ENCODE data around the gene DGKI.

DGKI gene

DNA sequence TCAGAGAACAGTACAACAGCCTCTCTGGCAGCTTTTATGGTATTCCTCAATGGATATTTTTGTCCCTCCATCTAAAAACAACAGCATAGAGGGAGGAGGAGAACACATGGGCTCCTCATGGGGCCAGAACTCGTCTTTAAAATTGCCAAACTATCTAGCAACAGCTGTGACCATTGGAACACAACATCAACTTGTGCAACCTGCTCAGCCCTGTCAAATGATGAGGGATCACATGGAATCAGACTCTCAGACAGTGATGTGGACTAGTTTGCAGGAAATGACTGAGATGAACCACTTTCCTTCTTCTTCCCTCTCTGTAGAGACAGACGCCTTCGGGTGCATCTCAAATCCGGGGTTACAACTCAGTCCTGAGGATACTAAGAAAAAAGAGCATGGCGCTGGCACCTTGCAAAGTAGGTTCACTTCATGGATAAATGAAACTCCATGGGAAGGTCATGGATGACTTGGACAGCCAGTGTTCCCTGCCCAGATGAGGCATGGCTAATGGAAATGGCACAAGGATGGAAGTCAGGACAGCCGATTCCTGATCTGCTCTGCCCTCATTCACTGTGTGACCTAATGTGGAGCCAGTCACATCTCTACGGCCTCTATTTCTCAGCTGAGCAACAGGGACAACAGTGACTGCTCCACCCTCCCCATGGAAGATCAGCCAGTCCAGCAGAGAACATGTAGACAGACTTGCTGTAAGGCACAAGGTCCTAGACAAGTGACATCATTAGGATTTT is 24.6 kb upstream of the DGKI start:
- no peak for DNase-seq

DNA sequence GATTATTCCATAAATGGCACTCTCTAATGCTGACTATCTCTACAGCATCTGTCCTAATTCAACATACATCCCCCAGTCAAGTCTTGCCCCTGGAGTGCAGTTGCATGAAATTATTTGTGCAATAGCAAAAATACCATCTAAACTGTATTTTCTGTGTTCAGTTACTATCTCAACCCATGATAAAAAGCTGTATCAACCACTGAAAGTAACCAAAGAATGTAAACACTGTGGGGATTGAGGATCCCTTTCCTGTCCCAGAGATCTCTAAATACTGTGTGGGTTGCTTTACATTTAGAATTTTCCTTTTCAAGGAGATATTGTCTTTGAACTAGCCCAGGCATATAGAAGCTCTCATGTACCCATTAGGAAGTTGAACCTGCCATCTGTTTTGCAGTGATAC is 23.9 kb upstream of the DGKI start:
- no peak for DNase-seq

DNA sequence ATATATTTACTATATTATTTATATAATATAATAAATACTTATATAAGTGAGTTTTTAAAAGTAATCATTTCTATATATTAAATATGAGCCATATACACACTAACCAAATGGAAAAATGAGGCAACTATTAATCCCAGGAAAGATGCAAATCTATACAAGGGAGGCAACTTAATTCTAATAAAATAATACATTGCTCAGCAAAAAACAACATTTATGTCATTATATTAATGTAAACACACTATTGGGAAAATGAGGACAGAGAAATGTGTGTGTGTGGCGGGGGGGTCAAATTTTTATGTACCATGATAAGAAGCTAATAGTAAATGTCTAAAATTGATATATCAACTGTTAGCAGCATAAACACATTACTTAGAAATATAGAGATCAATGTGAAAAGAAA is 23.3 kb upstream of the DGKI start:
- DNase-seq = no peak

DNA sequence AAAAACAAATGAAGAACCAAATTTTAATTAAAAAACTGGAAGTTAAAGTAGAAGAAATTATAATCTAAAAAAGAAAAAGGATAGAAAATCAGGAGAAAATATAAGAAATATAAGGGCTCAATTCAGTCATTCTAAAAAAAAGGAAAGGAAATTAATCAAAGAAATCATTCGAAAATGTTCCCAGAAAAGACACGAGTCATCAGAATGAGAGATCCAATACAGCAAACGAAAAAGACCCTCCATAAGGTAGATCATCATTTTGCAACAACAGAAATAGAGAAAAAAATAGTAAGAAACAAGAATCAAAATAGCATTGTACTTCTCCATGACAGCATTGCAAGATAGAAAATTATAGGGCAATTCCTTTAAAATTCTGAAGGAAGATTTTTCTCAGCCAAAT is 22.5 kb upstream of the DGKI start:
- no peak for DNase-seq

DNA sequence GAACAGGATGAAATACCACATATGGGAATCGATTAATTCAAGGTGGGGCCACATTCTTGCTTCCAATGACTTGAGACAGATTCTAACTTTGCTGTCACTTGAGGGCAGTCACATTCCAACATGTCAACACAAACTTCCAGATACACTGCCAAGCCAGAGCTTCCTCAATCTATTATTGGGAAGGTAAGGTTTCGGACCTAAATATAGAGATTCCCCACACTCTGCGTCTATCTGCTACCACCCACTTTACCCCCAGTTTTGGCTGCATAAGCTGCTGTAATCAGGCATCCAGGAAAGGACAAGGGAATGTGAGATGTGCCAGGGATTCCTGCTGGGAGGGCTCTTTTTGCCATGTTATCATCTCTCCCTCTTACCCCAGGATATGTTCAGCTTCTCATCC is 20.5 kb upstream of the DGKI start:
- no peak for DNase-seq

DNA sequence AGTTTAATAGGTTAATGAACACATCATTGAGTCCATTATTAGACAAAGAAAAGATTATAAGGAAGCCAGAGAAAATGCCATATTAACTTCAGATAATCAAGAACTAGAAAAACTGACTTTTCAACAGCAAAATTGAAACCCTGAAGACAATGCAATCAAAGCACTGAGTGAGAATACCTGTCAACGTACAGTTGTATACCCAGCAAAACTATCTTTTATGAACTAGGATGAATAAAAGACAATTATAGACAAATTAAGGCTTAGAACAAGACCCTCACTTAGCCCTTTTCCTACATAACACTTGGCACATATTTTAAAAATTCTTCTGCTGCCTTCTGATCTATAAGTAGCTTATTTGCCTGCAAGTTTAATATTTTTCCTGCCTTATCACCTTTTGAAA is 19.0 kb upstream of the DGKI start:
- no peak for DNase-seq

DNA sequence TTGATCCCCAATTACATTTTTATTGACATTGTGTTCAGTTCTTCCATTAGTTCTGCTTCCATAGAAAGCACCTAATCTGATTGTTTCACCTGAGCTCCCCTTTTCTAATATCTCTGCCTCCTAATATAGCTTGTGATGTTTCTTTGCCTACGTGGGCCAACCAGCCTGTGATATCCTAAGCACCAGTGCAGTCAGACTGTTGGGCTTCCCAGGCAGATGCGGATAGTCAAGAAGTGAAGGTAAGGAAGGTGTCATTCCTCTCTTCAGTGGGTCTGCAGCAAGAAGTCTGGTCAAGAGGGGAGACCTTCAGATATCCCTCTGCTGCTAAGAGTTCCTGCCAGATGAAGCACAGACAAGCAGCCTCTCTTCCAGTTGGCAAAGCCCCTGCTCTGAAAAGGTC is 16.2 kb upstream of the DGKI start:
- no peak for DNase-seq

DNA sequence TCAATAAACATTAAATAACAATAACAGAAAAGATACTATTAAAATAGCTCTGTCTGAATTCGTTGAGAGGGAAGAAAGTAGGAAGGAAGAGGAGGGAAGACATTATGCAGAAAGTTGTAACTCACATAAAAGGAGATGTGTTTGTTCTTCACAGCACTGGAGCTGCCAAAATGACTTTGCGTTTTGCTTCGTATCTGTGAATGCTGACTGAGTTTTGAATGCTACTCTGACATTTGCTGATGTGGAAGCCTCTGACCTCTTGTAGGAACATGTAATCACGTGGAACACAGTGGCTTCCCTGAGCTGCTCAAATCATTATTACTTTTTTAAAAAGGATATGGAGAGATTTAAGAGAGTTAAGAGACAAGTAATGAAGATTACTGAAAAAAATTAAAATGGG is 15.6 kb upstream of the DGKI start:
- peak; percentile 17 for DNase-seq

DNA sequence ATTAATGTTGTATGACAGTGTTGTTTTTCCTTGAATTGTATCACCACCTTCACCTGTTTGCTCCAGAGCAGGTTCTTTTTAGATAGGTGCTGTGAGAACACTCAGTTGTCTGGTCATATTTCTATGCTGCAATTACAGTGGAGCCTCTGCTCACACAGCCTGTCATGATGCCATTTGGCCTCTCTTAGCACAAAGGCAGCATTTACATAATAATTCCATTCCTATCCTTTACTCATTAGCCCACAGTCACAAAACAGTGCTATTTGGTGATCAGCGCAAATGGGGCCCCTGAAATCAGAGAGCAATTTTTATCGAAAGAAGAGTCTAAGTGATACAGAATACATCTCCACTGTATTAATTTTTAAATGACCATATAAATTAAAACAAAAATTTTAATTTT is 13.8 kb upstream of the DGKI start:
- no peak for DNase-seq

DNA sequence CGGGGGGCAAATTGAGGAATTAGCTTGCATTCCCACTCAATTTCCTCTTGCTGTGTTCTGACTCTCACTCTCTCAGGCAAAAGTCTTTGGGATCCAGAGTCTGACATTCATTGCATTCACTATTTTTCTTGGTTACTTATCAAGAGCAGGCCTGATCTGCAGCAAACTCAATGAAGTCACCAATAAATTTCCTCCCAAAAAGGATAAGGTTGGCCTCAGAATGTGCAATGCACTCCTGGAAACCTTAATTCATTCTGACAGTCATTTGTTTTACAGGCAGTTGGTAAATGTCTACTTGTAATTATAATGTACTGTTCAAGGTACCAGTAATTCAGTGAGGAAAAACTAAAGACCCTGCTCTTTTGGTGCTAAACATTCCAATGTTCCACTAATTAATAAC is 6.3 kb upstream of the DGKI start:
- no peak for DNase-seq

DNA sequence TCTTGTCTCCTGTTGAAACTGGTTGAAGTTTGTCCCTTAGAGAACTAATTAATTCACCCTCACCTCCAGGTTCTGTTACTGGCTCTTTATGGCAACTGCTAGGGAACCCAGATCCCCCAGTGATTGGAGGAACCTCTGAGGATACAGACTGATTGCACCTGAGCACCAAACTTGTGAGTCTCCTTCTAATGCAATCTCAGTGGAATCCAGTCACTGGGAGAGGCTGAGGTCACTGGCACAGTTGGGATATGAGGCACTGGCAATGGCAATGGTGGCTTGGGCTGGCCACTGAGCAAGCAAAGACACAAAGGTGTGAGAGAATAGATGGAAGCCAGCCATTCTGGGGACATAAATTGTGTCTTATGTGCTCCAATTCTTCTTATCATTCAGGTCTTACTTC is 5.3 kb upstream of the DGKI start:
- DNase-seq = no peak

DNA sequence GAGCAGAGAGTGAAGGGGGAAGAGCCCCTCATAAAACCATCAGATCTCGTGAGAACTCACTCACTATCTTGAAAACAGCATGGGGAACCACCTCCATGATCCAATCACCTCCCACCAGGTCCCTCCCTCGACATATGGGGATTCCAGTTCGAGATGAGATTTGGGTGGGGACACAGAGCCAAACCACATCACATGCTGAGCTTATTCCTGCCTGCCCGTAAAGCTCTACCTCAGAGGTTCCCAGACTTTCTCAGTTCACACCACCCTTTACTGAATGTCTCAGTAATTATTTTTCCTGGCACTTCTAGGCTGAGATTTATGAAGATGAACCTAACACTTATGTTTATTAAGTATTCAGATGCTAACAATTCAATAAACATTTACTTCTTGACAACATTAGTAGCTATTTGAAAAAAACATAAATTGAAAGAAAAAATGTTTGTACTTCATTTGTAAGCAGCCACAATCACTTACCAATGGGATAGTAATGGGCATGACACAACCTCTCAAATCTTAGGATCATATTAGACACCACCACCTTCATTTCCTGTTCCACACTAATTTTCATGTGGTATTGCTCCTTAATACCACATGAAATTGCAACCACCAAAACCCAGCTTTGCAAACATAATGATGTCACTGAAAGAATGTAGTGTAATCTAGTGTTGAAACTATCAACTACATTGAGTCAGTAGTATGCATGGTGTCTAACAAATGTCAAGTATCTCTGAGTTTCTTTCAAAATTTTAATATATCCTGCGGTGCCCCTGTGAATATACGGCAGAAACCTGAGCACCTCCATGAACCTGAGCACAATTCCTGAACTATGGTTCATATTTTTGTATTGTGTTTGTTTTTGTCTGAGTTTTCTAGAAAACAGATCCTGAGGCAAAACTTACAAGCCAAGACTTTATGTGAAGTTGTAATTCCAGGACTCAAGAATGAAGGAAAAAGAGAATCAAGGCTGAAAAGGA is 4.5 kb upstream of the DGKI start:
- DNase-seq = no peak

DNA sequence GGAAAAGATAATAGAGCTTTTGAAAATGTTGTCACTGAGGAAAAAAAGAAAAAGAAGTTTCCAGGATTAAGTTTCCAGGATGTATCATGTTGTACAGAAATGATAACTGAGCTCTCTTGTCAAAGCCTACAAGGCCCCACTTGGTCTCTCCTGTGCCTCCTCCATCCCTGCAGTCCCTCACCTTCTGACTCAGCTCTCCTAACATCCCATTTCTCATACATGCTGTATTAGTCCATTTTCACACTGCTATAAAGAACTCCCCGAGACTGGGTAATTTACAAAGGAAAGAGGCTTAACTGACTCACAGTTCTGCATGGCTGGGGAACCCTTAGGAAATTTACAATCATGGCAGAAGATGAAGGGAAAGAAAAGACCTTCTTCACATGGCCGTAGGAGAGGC is 3.8 kb upstream of the DGKI start:
- DNase-seq = no peak

DNA sequence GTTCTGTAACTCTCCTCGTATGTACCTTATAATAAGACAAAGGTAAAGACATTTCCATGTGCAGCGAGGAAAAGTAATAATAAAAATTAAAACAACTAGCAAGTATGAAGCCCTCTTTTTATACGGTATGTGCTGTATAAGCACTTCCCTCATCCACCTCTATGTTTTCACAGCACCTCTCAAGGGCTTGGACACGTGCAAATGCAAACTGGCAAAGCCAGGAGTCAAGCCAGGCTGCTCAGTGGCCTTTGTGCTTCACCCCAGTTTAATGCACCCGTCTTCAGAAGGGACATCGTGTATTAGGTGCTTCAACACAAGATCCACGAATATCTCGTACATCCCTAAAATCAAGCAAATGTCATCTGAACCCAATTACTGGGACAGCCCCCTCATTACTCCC is 1.3 kb upstream of the DGKI start:
- DNase-seq = no peak

DNA sequence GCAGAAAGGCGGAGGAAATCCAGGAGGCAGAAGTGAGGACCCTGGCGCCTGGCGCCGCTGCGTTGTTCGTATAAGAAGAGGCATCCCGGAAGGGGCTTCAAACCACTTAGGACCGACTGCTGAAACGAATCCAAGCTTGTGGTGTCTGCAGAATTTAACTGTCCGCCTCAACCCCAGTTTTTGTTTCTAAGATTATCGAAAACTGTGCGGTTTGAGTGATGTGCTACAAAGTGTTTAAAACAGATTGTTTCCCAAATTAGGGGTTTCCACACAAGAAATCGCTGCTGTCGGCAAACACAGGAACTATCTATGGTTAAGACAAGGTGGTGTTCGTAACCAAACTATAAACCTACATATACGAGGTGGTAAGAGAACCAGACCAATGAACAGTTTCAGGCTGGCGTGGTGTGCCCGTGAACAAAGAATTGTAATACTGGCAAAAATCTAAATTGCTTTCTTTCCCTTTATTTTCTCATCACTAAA is 835 bp upstream of the DGKI start:
- peak; percentile 22 for DNase-seq

DNA sequence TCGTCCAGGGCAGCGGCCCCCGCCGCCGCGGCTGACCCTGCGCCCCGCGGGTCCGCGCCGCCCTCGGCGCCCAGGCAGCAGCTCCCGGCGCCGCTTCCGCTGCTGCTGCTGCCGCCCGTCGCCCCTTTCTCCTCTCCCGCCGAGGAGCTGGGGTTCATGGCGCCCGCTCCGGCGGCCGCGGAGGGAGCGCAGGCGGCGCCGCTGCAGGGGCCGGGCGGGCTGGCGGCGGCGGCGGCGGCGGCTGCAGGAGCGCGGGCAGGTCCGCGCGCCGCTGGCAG is 286 bp downstream of the DGKI start:
- DNase-seq = peak; percentile 13

DNA sequence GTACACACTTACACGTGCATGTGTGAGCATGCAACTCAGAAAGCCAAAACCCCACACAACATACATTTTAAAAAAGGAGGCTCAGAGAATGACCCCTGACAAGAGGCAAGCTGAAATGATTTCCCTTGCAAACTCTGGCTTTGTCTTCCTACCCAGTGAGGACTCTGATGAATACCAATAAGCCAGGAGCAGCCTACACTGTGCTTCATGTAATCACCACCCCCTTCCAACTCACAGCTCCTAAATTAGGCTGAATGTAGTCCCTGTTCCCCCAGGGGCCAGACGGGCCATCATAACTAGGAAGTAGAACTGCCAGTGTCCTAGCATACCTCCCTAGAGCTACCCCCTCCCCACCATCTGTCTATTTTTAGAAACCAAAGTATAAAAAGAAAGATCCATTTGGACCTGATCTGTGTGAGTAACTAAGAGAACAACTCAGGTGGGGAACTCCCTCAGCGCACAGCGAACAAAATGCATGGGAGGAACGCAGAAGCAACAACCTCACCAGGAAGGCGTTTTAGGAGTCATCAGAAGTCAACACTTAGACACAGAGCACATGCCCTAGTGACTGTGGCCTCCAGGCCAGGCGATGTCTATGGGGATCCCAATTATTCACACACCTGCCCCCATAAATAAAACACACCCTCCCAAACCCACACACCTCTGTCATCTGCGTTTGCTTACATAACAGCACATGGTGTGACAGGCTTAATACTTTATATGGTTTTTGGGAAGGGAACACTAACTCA is 1.9 kb downstream of the DGKI start:
- no peak for DNase-seq

DNA sequence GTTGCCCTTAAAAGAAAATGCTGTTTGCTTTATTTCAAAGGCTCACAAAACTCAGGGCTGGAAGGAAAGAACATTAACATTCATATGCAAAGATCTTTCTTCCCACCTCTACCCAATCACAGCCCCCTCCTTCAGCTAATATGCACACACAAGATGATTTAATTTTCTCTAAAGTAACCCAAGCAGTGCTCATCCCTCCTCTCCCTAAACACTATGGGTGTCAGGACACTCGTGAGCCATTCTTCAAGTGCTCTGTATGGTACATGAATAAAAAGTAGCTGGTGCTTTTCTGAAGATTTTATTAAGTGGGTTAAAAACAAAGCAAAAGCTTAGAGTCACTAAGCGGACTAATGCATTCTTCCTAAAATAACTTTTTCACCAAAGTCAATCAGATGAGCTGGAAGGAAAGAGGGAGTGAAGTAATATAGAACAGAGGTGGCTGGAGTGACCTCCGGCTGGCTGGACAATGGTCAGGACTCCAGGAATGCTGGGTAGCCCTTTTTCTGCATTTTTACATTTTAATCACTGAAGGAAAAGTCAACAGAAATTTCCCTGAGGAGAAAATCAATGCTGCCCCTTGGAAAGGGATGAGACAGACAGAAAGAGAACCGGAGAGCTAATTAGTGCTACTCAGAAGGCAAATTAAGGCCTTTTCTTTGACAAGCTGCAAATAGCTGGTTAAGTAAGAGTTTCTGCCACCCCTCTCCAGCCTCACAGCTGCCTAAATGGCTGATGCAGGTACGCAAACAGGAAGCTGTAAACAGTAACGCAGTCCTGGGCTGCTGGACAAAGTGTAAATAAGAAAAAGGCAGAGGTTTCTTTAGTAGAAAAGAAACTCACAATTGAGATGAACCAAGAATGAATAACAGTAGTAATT is 6.6 kb downstream of the DGKI start:
- no peak for DNase-seq

DNA sequence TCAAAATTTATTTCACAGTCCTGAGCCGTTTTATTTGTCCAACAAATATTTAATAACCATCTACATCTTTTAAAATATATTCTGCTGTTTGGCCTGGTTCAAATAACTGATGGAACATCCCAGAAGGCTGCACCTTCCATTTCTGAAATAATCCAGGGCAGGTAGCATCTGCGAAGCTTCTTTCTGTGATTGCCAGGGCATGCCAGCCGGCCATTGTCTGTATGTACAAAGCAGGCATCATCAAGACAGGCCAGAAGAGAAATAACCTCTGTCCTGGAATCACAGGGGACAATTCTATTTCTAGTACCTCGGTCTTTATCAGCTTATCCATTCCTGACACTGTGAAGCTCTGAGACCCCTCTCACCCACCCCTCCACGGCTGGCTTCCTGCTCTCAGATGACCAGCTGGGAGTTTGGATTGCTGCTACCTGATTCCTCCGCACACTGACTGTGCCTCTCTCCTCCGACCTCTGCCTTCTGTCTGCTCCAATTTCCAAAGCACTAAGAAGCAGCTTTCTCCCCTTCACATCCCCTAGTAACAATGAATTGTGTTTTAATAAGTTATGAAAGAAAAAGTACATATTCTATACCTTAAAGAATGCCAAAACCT is 8.0 kb downstream of the DGKI start:
- DNase-seq = no peak

DNA sequence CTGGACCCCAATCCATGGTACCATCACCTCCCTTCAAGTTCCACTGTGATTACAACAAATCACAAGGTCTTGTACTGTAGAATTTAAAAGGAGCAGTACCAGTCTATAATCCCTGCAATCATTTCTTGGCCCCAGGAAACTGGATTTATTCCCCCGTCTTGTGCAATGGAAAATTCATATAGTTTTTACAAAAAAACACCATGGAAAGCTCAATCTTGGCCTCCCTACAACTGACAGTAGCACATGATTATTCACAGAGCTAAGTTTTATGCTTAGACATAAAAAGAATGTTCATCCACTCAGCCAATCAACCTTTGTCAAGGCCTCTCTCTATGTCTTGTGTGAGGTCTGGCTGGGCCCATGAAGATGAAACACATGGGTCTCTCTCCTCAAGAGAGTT is 10.2 kb downstream of the DGKI start:
- DNase-seq = no peak

DNA sequence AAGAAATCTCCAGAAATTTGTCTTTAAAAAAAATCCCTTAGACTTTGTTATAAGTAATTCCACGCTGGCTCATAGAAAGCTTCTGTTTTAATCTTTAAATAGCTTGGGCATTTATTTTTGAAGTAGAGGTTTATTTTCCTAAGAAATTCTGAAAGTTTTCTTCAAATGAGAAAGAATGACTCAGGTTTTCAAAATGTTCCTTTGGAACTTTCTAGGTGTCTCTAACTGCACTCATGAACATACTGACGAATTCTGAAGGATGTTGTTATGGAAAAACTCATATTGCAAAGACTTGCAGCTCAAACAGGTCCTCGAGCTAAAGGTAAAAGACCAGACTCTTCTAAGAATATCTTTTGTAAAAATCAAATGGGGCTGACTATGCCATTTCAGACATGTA is 10.7 kb downstream of the DGKI start:
- DNase-seq = no peak

DNA sequence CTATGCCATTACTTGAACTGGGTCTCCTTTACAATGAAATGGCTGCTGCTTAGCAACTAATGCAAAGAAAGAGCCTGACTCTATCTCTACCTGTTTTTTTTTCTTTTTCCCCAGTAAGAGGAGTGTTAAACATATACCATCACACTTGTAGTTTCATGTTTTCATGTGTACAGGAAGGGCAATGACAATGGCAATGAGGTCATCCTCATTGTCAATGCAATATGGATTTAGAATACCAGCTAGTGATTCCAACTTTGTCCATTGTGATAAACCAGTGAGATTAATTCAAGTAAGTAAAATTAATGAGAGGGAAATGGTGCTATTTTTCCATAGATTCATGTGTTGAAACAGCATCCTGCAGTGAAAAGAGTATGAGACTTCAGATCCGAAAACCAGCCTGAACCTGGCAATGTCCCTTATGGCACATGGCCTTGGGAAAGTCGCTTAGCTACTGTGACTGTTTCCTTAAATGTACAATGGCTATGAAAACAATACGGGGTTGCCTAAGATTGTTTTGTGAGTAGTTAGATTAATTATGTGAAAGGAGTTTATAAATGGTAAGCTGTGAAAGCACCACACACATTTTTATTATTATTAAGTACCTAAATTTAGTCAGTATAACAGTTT is 11.2 kb downstream of the DGKI start:
- no peak for DNase-seq

Data from hematopoietic multipotent progenitor cell treated with erythropoietin and hydrocortisone succinate and interleukin-3 and kit ligand, for 4 days (in vitro differentiated cells).